ENCODE results near the gene TVP23A. TPM values are rescaled to one million over a fixed set of nuclear protein-coding genes. Genes with fewer than 3 reads are reported as not detected.

The TVP23A gene
- polyA plus RNA-seq, 1 donor from 2014 or later, result 9.1 TPM

- no peak overlapping the region for H2AFZ ChIP-seq (ENCODE audit: low read depth, low read length)
- no peaks in the 10 kb centered on the region for H3K9me3 ChIP-seq (ENCODE audit: low read length)
- TF ChIP-seq RAD21 (conservative IDR thresholded peaks at IDR 0.05), result no peak
- TF ChIP-seq CTCF (IDR thresholded peaks at IDR 0.05; ENCODE audit: poor library complexity, severe bottlenecking), result no peak
- H3K9ac ChIP-seq (ENCODE audit: low read length), result no peak overlapping the region
- H3K9me2 ChIP-seq (ENCODE audit: insufficient read depth, low read length), result no peaks in the 10 kb centered on the region
- no peak overlapping the region for H3K27ac ChIP-seq (ENCODE audit: low read length)
- H3K4me3 ChIP-seq (ENCODE audit: low read length), result no peak overlapping the region
- H3K79me2 ChIP-seq (replicated peaks; ENCODE audit: insufficient read depth, low read length), result no peaks in the 10 kb centered on the region
- no peaks in the 10 kb centered on the region for H3F3A ChIP-seq (ENCODE audit: insufficient read depth, low read length, poor library complexity, severe bottlenecking)
- no peaks in the 10 kb centered on the region for H3K27me3 ChIP-seq (ENCODE audit: insufficient read depth, low read depth, low read length)
- no peaks in the 10 kb centered on the region for H3K36me3 ChIP-seq (ENCODE audit: insufficient read depth, low read length)
- no peaks in the 10 kb centered on the region for H4K20me1 ChIP-seq (ENCODE audit: insufficient read depth)
- no peak overlapping the region for H3K4me2 ChIP-seq (ENCODE audit: low read length)
These were observed 10.4 kb downstream of the TVP23A start for GRCh38 chr16:10808218-10808617.

GRCh38 chr16:10806698-10807097 is 11.9 kb downstream of the TVP23A start:
- Histone ChIP-seq H3K4me2 (ENCODE audit: low read length) (no peak overlapping the region), H3K27me3 (ENCODE audit: insufficient read depth, low read depth, low read length) (no peaks in the 10 kb centered on the region), H3K36me3 (ENCODE audit: insufficient read depth, low read length) (no peaks in the 10 kb centered on the region), H3K79me2 (replicated peaks; ENCODE audit: insufficient read depth, low read length) (no peaks in the 10 kb centered on the region), H3K9me3 (ENCODE audit: low read length) (no peaks in the 10 kb centered on the region), H4K20me1 (ENCODE audit: insufficient read depth) (no peaks in the 10 kb centered on the region), H3K4me3 (ENCODE audit: low read length) (no peak overlapping the region), H3K9ac (ENCODE audit: low read length) (no peak overlapping the region), H2AFZ (ENCODE audit: low read depth, low read length) (no peak overlapping the region), H3K9me2 (ENCODE audit: insufficient read depth, low read length) (no peaks in the 10 kb centered on the region), H3K27ac (ENCODE audit: low read length) (no peak overlapping the region), H3F3A (ENCODE audit: insufficient read depth, low read length, poor library complexity, severe bottlenecking) (no peaks in the 10 kb centered on the region)
- TF ChIP-seq REST (IDR thresholded peaks at IDR 0.05; ENCODE audit: borderline replicate concordance) (no peak), POLR2AphosphoS5 (IDR thresholded peaks at IDR 0.05) (no peak), MXI1 (conservative IDR thresholded peaks at IDR 0.05; ENCODE audit: poor library complexity, severe bottlenecking) (no peak), SMC3 (conservative IDR thresholded peaks at IDR 0.05; ENCODE audit: poor library complexity) (no peak), EP300 (conservative IDR thresholded peaks at IDR 0.05; ENCODE audit: poor library complexity, severe bottlenecking) (no peak), TAF1 (IDR thresholded peaks at IDR 0.05; ENCODE audit: low read depth) (no peak), RAD21 (conservative IDR thresholded peaks at IDR 0.05) (no peak), EZH2 (IDR thresholded peaks at IDR 0.05; ENCODE audit: borderline replicate concordance, insufficient read depth, low read length, poor library complexity, severe bottlenecking) (no peak)

GRCh38 chr16:10805334-10805733 is 13.3 kb downstream of the TVP23A start:
- Histone ChIP-seq H3K9me3 (ENCODE audit: low read length) (no peaks in the 10 kb centered on the region), H3K36me3 (ENCODE audit: insufficient read depth, low read length) (no peaks in the 10 kb centered on the region), H3K27me3 (ENCODE audit: insufficient read depth, low read depth, low read length) (no peaks in the 10 kb centered on the region), H4K20me1 (ENCODE audit: insufficient read depth) (no peaks in the 10 kb centered on the region), H3K79me2 (replicated peaks; ENCODE audit: insufficient read depth, low read length) (no peaks in the 10 kb centered on the region), H2AFZ (ENCODE audit: low read depth, low read length) (no peak overlapping the region), H3K4me3 (ENCODE audit: low read length) (no peak overlapping the region), H3F3A (ENCODE audit: insufficient read depth, low read length, poor library complexity, severe bottlenecking) (no peaks in the 10 kb centered on the region), H3K27ac (ENCODE audit: low read length) (no peak overlapping the region), H3K9me2 (ENCODE audit: insufficient read depth, low read length) (no peaks in the 10 kb centered on the region), H3K9ac (ENCODE audit: low read length) (no peak overlapping the region), H3K4me2 (ENCODE audit: low read length) (no peak overlapping the region)
- no peak for TF ChIP-seq RAD21 (conservative IDR thresholded peaks at IDR 0.05)
- no peak for TF ChIP-seq MXI1 (conservative IDR thresholded peaks at IDR 0.05; ENCODE audit: poor library complexity, severe bottlenecking)
- TF ChIP-seq TAF1 (IDR thresholded peaks at IDR 0.05; ENCODE audit: low read depth), result no peak
- TF ChIP-seq EZH2 (IDR thresholded peaks at IDR 0.05; ENCODE audit: borderline replicate concordance, insufficient read depth, low read length, poor library complexity, severe bottlenecking), result no peak
- no peak for TF ChIP-seq EP300 (conservative IDR thresholded peaks at IDR 0.05; ENCODE audit: poor library complexity, severe bottlenecking)
- TF ChIP-seq POLR2AphosphoS5 (IDR thresholded peaks at IDR 0.05), result no peak
- TF ChIP-seq REST (IDR thresholded peaks at IDR 0.05; ENCODE audit: borderline replicate concordance), result no peak
- no peak for TF ChIP-seq SMC3 (conservative IDR thresholded peaks at IDR 0.05; ENCODE audit: poor library complexity)
- no peak for TF ChIP-seq CTCF (IDR thresholded peaks at IDR 0.05; ENCODE audit: poor library complexity, severe bottlenecking)
